AG09319 (cell line): ENCODE measurements around the gene CIAO2B.

ENCODE experiments used
- DNase-seq: peaks from one replicate; pipeline ENCODE4 v3.0.0-alpha.2; 2010; ENCODE audit warnings: low read depth; ENCODE audit errors: extremely low read depth
- TF ChIP-seq, protein P1 (sequence below): IDR thresholded peaks from 2 replicates; pipeline ENCODE4 v1.5.1; 2011; ENCODE audit warnings: low read depth, mild to moderate bottlenecking, inconsistent platforms, low read length, moderate library complexity

CIAO2B gene

DNA sequence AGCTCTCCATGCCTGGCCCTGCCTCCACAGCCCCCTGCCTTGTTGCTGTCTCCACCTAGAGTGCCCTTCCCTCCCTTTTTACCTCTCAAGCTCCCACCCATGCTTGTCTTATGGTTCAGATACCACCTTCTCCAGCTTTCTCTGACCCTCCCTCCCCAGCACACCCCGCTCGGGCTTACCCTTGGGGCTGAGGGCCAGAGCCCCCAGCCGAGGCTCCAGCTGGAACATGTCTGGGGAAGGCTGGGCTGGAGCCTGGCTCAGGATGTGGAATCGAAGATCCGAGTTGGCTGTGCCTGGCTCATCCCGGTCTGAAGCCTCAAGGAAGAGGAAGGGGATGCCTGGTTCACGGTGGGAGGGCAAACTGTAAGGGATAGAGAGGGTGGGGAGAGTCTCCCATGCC, 19.2 kb downstream of the CIAO2B start:
- no peak for DNase-seq
- TF ChIP-seq, protein P1, sequence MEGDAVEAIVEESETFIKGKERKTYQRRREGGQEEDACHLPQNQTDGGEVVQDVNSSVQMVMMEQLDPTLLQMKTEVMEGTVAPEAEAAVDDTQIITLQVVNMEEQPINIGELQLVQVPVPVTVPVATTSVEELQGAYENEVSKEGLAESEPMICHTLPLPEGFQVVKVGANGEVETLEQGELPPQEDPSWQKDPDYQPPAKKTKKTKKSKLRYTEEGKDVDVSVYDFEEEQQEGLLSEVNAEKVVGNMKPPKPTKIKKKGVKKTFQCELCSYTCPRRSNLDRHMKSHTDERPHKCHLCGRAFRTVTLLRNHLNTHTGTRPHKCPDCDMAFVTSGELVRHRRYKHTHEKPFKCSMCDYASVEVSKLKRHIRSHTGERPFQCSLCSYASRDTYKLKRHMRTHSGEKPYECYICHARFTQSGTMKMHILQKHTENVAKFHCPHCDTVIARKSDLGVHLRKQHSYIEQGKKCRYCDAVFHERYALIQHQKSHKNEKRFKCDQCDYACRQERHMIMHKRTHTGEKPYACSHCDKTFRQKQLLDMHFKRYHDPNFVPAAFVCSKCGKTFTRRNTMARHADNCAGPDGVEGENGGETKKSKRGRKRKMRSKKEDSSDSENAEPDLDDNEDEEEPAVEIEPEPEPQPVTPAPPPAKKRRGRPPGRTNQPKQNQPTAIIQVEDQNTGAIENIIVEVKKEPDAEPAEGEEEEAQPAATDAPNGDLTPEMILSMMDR, result no peak

DNA sequence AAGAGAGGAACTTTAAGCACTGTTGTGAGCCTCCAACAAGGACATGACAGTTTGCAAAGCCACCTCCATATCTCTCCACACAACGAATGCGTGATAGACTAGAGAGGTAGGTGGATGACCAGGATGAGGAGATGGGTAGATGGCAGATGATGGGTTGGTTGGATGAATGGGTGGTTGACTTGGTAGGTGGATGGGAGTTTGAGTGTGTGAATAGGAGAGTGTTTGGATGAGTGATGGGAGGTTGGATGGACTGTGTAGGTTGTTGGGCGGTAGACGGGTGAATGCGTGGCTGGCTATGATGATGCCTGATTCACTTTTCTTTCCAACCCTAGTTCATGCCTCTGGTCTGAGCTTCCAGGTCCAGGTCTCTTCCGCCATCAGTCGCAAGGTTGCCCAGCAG, 19.7 kb downstream of the CIAO2B start:
- TF ChIP-seq, protein P1, result no peak
- DNase-seq, result no peak

DNA sequence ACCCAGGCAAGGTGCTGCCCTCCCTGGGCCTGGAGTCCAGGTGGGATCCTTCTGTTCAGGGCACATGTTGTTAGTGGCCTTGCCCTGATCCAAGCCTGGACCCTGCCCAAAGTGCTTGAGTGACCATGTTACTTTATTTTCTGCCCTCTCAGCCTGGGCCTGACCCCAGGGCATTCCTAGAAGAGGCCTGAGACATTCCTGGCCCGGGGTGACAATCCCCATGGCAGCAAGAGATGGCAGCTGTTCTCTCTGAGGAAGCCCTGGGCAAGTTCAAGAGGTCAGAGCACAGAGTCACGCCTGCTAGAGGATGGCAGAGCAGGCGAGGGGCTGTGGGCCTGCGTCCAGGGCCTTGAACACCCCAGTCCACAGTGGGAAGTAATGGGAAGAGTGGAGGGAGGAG, 20.5 kb downstream of the CIAO2B start:
- DNase-seq, result no peak
- TF ChIP-seq, protein P1, result no peak

DNA sequence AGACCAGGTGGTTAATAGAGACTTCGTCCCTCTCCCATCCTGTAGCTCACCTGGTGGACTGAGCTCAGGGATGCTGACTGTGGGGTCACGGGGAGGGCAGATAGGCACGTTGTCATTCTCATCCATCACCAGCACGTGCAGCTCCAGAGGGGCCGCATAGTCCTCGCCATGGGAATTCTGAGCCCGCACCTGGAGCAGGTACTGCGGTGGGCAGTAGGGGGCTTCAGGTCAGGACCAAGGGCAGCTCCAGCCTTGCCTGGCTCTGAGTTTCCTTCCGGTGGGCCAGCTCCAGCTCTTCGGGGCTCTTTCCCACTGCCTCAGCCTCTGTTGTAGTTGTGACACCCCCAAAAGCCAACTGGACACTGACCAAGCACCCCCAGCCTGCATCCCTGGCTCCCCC, 21.1 kb downstream of the CIAO2B start:
- no peak for DNase-seq

DNA sequence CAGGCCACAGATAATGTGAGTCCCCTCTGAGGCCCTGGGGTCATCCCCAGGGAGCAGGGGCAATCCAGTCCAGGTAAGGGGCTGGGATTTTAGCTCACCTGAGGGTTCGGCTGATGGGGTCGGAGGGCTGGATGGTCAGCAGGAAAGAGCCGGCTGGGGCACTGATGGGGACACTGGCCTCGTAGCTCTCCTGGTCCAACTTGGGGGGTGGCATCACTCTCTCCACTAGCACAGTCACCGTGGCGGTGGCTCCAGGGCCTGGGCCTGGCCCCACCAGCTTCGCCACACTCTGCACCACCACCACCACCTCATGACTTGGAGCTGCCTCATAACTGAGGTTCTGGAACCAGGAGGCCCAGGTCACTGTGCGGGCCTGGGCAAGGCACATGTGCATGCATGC, 22.4 kb downstream of the CIAO2B start:
- TF ChIP-seq, protein P1, result no peak
- DNase-seq, result no peak

More for the DNA sequence above, 21.1 kb downstream of the CIAO2B start:
- TF ChIP-seq, protein P1, result no peak

DNA sequence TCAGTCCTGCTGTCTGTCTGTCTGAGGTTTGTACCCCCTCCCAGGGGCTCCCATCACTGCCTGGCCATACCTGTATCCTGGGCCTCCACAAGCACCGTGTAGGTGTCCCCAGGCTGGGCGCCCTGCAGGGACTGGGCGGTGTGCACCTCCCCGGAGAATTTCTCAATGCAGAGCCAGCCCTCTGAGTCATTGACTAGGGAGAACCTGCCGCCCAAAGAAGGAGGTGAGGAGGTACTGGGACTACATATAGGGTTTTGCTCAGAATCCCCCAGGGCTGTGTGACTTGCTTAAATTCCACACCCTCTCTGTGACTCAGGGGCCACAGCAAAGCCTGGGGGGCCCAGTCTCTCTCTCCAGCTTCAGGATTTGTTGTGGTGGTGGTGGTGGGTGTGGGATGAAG, 23.1 kb downstream of the CIAO2B start:
- TF ChIP-seq, protein P1, result no peak
- no peak for DNase-seq

DNA sequence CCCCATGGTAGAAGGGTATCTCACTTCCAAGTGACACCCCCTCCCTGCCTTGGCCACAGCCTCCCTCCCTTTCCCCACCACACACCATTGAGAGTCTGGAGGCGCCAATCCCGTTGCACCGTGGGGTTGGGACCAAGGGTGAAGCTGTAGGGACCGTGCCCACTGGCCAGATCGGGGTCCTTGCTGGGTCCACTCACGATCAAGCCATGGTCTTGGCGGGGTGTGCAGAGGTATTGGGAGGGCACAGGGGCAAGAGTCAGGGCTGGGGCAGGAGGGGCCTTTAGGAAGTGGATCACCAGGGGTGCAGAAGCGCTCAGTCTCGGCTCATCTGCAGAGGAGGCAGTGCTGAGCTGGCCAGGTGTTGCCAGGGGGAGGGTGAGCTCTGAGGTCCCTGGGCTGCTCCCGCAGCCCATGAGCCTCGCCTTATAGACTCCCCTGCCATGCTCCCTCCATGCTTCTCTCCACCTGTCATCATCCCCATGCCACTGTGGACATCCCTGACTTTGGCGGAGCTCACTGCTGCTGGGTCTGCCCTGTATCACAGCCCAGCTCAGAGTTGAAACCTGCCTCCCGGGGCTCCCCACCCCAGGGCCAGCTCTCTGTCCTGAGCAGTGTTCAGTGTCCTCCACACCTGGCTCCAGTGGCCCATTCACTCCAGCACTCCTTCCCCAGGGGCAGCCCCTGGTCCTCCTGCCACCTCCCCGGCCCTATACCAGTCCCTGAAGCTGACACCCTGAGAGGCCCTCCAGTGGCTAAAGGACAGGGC, 23.8 kb downstream of the CIAO2B start:
- TF ChIP-seq, protein P1, result no peak

More for the DNA sequence above, 23.8 kb downstream of the CIAO2B start:
- DNase-seq, result no peak
